OCI-LY7 (cell line): ENCODE measurements around the gene COA3. TPM values are rescaled to one million over a fixed set of nuclear protein-coding genes. Genes with fewer than 3 reads are reported as not detected.
A peak's percentile ranks its signal among the peaks of the same experiment; 100 is the strongest.

ENCODE experiments used
- BruUV-seq: library from RNA; stranded (reverse); fragments of 400-500 nt; replicated peaks from 2 replicates; lab custom pipeline; 2021; lab: Mats Ljungman, UMichigan
- CTCF ChIA-PET: fragments of 300-600 bp; sonication (Branson Sonifier 250); formaldehyde crosslinking; loops from one replicate; lab custom pipeline; 2022; ENCODE audit warnings: antibody characterized with exemption; ENCODE audit not compliant: unreplicated experiment; lab: Charles Lee
- POLR2A ChIA-PET: fragments of 300-600 bp; sonication (Branson Sonifier 250); formaldehyde crosslinking; loops from one replicate; lab custom pipeline; 2022; ENCODE audit warnings: antibody characterized with exemption; lab: Charles Lee
- DNase-seq: peaks from one replicate; pipeline ENCODE4 v3.0.0-alpha.2; 2015; ENCODE audit warnings: low spot score
- H2AFZ ChIP-seq: fragments of 200-600 bp; sonication (generic), shearing (Covaris generic); 2 replicates; pipeline ENCODE4 v1.6.1; 2014; ENCODE audit warnings: mild to moderate bottlenecking, antibody characterized with exemption, low read length, moderate library complexity
- H3K27ac ChIP-seq: fragments of 200-600 bp; sonication (generic); 2 replicates; pipeline ENCODE4 v1.5.1; 2014; ENCODE audit warnings: mixed run types, low read depth, mild to moderate bottlenecking, moderate library complexity, low read length, inconsistent platforms; ENCODE audit not compliant: poor library complexity, severe bottlenecking
- H3K36me3 ChIP-seq: fragments of 200-600 bp; sonication (generic); 2 replicates; pipeline ENCODE4 v1.6.1; 2014; ENCODE audit warnings: mild to moderate bottlenecking, antibody characterized with exemption, low read length, moderate library complexity, mixed read lengths; ENCODE audit not compliant: insufficient read depth
- H3K4me1 ChIP-seq: fragments of 200-600 bp; sonication (generic); 2 replicates; pipeline ENCODE4 v1.5.1; 2014; ENCODE audit warnings: mild to moderate bottlenecking, low read length; ENCODE audit not compliant: insufficient read depth, poor library complexity, severe bottlenecking
- H3K4me2 ChIP-seq: fragments of 200-600 bp; sonication (generic); 2 replicates; pipeline ENCODE4 v1.6.1; 2014; ENCODE audit warnings: mild to moderate bottlenecking, low read length
- H3K4me3 ChIP-seq: fragments of 200-600 bp; sonication (generic); 2 replicates; pipeline ENCODE4 v1.5.1; 2014; ENCODE audit warnings: mild to moderate bottlenecking, low read depth, low read length; ENCODE audit not compliant: poor library complexity, severe bottlenecking
- H3K79me2 ChIP-seq: fragments of 200-600 bp; sonication (generic); 2 replicates; pipeline ENCODE4 v1.6.1; 2016; ENCODE audit warnings: low read depth, mild to moderate bottlenecking, low read length, moderate library complexity, mixed read lengths; ENCODE audit not compliant: insufficient read depth
- H3K9me2 ChIP-seq: fragments of 200-600 bp; sonication (generic); 2 replicates; pipeline ENCODE4 v1.6.1; 2016; ENCODE audit warnings: mild to moderate bottlenecking, low read length, mixed read lengths; ENCODE audit not compliant: insufficient read depth
- H3K9me3 ChIP-seq: fragments of 200-600 bp; sonication (generic); 2 replicates; pipeline ENCODE4 v1.6.1; 2014; ENCODE audit warnings: mild to moderate bottlenecking, mixed run types, low read length, mixed read lengths
- H4K20me1 ChIP-seq: fragments of 200-600 bp; sonication (generic); 2 replicates; pipeline ENCODE4 v1.6.1; 2014; ENCODE audit warnings: mild to moderate bottlenecking, antibody characterized with exemption, low read length, moderate library complexity, mixed read lengths; ENCODE audit not compliant: insufficient read depth
- CTCF ChIP-seq: fragments of 200-600 bp; sonication (generic); conservative IDR thresholded peaks from 2 replicates; pipeline ENCODE4 v1.5.1; 2014; ENCODE audit warnings: mild to moderate bottlenecking, antibody characterized with exemption, low read length, moderate library complexity, mixed read lengths
- EZH2phosphoT487 ChIP-seq: fragments of 200-600 bp; sonication (generic); IDR thresholded peaks from 2 replicates; pipeline ENCODE4 v1.6.1; 2018; ENCODE audit warnings: low read depth, borderline replicate concordance, mild to moderate bottlenecking, mixed run types, antibody characterized with exemption, low read length, moderate library complexity, mixed read lengths
- intact Hi-C: fragments of 100-400 bp; cut with micrococcal nuclease; formaldehyde crosslinking; loops from one replicate; pipeline ENCODE4 v1.10.0; 2022; ENCODE audit not compliant: unreplicated experiment
- total RNA-seq, 2 experiments: library from RNA; depleted of rRNA in 1 of 2; stranded (reverse); fragments of >200 nt in 1 of 2; shearing (Covaris generic) in 1 of 2; gene quantifications; 2 replicates each; pipeline ENCODE4 v1.2.3, GENCODE V29; 2014 to 2022

Gene COA3
- total RNA-seq, 2 experiments from 2014 or later = 34.9 to 38.2 TPM

GRCh38 chr17:42778570-42778969 is 19.9 kb downstream of the COA3 start:
- peaks cover 7% of the 10 kb centered on the region for H3K4me1 ChIP-seq
- H3K9me3 ChIP-seq = no peaks in the 10 kb centered on the region
- no peak overlapping the region for H2AFZ ChIP-seq
- H3K9me2 ChIP-seq = no peaks in the 10 kb centered on the region
- no peak overlapping the region for H3K4me3 ChIP-seq
- H3K79me2 ChIP-seq = peaks cover 10% of the 10 kb centered on the region; the same call in 1 of the 2 replicates
- no peak for TF ChIP-seq EZH2phosphoT487
- no peak for TF ChIP-seq CTCF
- CTCF ChIA-PET = no interaction called here
- DNase-seq = no peak
- POLR2A ChIA-PET = interaction anchor here (0.6 kb wide), 1 partner anchor 24 kb away, joined by 3 read pairs; no protein-coding TSS in a partner anchor
- intact Hi-C loops = no loop called here
- no peak overlapping the region for H3K27ac ChIP-seq
- peaks cover 43% of the 10 kb centered on the region for H3K36me3 ChIP-seq
- no peak overlapping the region for H3K4me2 ChIP-seq
- no TSS peak for BruUV-seq
- no peaks in the 10 kb centered on the region for H4K20me1 ChIP-seq

- H3K9me3 ChIP-seq = no peaks in the 10 kb centered on the region
- no peak for DNase-seq
- no peak overlapping the region for H3K27ac ChIP-seq
- H2AFZ ChIP-seq = no peak overlapping the region
- ChIA-PET POLR2A (no interaction called here), CTCF (no interaction called here)
- H4K20me1 ChIP-seq = no peaks in the 10 kb centered on the region
- H3K79me2 ChIP-seq = peaks cover 12% of the 10 kb centered on the region; the same call in 1 of the 2 replicates
- no peaks in the 10 kb centered on the region for H3K9me2 ChIP-seq
- no peak overlapping the region for H3K4me2 ChIP-seq
- peaks cover 43% of the 10 kb centered on the region for H3K36me3 ChIP-seq
- H3K4me3 ChIP-seq = no peak overlapping the region
- H3K4me1 ChIP-seq = peaks cover 7% of the 10 kb centered on the region
- TF ChIP-seq CTCF (no peak), EZH2phosphoT487 (no peak)
- intact Hi-C loops = no loop called here
- no TSS peak for BruUV-seq
These were observed 22.9 kb downstream of the COA3 start for GRCh38 chr17:42775534-42776098.

- Histone ChIP-seq H3K36me3 (peaks cover 38% of the 10 kb centered on the region), H4K20me1 (no peaks in the 10 kb centered on the region), H3K79me2 (peaks cover 12% of the 10 kb centered on the region; the same call in 1 of the 2 replicates), H3K9me3 (no peaks in the 10 kb centered on the region), H2AFZ (peak overlapping the region; percentile 61; the same call in 1 of the 2 replicates), H3K4me3 (peak overlapping the region; percentile 88), H3K9me2 (no peaks in the 10 kb centered on the region), H3K4me1 (peaks cover 7% of the 10 kb centered on the region), H3K4me2 (peak overlapping the region; percentile 88), H3K27ac (peak overlapping the region; percentile 42)
- intact Hi-C loops = no loop called here
- BruUV-seq = TSS peak; percentile 84
- no peak for DNase-seq
- ChIA-PET POLR2A (interaction anchor here (0.6 to 1.3 kb wide), 7 partner anchors 12 to 190 kb away, joined by 3 to 6 read pairs (median 3); partner anchors contain the start of gene RETREG3), CTCF (interaction anchor here (0.5 kb wide), 1 partner anchor 32 kb away, joined by 3 read pairs; no protein-coding TSS in a partner anchor)
- TF ChIP-seq EZH2phosphoT487 (no peak), CTCF (no peak)
These were observed 24.3 kb downstream of the COA3 start for GRCh38 chr17:42774066-42774745.
